ENCODE results near the gene RAD17. TPM values are rescaled to one million over a fixed set of nuclear protein-coding genes. Genes with fewer than 3 reads are reported as not detected.
"Not testable (repeated sequence)": the region's sequence is repeated elsewhere in the genome, so short reads cannot be mapped to it uniquely, and the experiment has no call there.

Gene RAD17
- total and polyA plus RNA-seq, 8 donors: 9.4 to 42.5 (median 18.0) TPM

DNA sequence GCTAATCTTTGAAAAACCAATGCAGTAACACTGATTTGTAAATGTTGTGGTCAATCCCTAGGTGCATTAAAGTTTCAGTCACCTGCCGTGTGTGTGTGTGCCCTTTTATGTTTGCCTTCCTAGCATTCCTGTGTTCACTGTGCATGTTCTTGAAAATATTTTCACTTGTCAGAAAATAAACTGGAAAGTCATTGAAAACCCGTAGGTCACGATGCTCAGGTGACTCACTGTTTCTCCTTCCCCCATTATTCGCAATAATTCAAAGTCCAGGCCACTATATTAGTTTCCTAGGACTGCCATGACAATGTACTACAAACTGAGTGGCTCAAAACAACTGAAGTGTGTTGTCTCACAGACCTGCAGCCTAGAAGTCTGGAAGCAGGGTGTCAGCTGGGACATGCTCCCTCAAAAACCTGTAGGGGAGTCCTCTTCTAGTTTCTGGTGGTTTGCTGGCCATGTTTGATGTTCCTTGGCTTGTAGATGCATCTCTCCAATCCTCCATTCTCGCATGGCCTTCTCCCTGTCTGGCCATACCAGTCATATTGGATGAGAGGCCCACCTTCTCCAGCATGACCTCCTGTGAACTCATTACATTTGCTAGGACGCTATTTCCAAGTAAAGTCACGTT is 74.6 kb downstream of the RAD17 start:
- Histone ChIP-seq H3K9me3 (no peaks in the 10 kb centered on the region), H3K36me3 (peaks cover 0 to 19% (median 12%) of the 10 kb centered on the region in 4 donors), H3K27me3 (no peaks in the 10 kb centered on the region), H3K4me1 (peaks cover 0 to 3% (median 0%) of the 10 kb centered on the region in 4 donors), H3K4me3 (no peak overlapping the region), H3K27ac (peak overlapping the region; percentile 13 to 71 (median 47))
- no peak for TF ChIP-seq EP300 (IDR thresholded peaks at IDR 0.05)
- TF ChIP-seq, protein P1, sequence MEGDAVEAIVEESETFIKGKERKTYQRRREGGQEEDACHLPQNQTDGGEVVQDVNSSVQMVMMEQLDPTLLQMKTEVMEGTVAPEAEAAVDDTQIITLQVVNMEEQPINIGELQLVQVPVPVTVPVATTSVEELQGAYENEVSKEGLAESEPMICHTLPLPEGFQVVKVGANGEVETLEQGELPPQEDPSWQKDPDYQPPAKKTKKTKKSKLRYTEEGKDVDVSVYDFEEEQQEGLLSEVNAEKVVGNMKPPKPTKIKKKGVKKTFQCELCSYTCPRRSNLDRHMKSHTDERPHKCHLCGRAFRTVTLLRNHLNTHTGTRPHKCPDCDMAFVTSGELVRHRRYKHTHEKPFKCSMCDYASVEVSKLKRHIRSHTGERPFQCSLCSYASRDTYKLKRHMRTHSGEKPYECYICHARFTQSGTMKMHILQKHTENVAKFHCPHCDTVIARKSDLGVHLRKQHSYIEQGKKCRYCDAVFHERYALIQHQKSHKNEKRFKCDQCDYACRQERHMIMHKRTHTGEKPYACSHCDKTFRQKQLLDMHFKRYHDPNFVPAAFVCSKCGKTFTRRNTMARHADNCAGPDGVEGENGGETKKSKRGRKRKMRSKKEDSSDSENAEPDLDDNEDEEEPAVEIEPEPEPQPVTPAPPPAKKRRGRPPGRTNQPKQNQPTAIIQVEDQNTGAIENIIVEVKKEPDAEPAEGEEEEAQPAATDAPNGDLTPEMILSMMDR (IDR thresholded peaks at IDR 0.05): no peak
- no peak for TF ChIP-seq POLR2A (IDR thresholded peaks at IDR 0.05)
- no peak for TF ChIP-seq POLR2AphosphoS5 (IDR thresholded peaks at IDR 0.05)
- peak; percentile 26 to 81 for DNase-seq
- 52 to 76% (median 62%) methylated on average over 7 of the region's 7 CpGs for WGBS, 5 donors
- intact Hi-C loops (cut with DNase I; ENCODE audit: low total_unique reads): no loop called here

DNA sequence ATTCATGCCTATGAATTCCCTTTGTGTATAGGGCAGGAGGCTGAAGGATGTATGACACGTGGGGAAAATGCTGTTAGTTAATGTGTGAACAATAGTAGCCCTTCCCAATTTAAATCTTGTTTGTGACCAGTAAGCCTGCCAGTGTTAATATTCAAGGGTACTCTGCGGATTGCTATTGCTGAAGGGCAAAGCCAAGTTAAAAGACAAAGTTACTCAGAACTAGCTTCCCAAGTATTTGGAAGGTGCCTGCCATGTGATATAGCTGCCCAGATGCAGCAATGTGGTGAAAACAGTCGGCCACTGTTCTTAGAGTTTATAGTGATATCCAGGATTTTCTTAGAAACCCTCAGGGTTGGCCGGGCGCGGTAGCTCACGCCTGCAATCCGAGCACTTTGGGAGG is 79.9 kb downstream of the RAD17 start:
- WGBS, 5 donors: 84 to 88% (median 88%) methylated on average over 8 of the region's 8 CpGs

DNA sequence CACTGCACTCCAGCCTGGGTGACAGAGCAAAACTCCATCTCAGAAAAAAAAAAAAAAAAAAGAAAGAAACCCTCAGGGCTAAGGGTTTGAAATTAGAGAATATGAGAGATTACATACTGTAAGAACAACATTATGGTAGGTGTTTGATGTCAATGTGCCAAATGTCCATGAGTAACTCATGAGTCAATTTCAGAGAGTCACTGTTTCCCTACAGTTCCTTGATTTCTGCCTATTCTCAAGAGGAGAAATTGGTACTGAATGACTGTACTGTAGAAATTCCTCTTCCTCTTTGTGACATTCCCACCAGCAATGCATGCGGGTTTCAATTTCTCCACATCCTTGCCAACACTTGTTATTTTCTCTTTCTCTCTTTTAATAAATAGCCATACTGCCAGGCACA is 80.5 kb downstream of the RAD17 start:
- Histone ChIP-seq H3K9me3 (no peaks in the 10 kb centered on the region), H3K36me3 (no peaks in the 10 kb centered on the region), H3K27me3 (no peaks in the 10 kb centered on the region), H3K4me1 (peaks cover 0 to 6% (median 2%) of the 10 kb centered on the region in 4 donors), H3K4me3 (no peak overlapping the region), H3K27ac (peak overlapping the region in 2 of 5 donors; percentile 31 to 62)
- 83 to 100% (median 93%) methylated on average over 1 of the region's 1 CpG for WGBS, 5 donors
- intact Hi-C loops (cut with DNase I; ENCODE audit: low total_unique reads): no loop called here
- TF ChIP-seq POLR2AphosphoS5 (IDR thresholded peaks at IDR 0.05): no peak
- TF ChIP-seq, protein P1 (IDR thresholded peaks at IDR 0.05): no peak
- no peak for TF ChIP-seq POLR2A (IDR thresholded peaks at IDR 0.05)
- no peak for TF ChIP-seq EP300 (IDR thresholded peaks at IDR 0.05)
- DNase-seq: no peak

More for the DNA sequence above, 79.9 kb downstream of the RAD17 start:
- TF ChIP-seq, protein P1 (IDR thresholded peaks at IDR 0.05): no peak
- TF ChIP-seq POLR2A (IDR thresholded peaks at IDR 0.05) (no peak), EP300 (IDR thresholded peaks at IDR 0.05) (no peak)
- peak; percentile 21 to 39 for DNase-seq
- no peaks in the 10 kb centered on the region for H3K9me3 ChIP-seq
- no peaks in the 10 kb centered on the region for H3K36me3 ChIP-seq
- peak overlapping the region in 2 of 5 donors; percentile 37 to 62 for H3K27ac ChIP-seq
- intact Hi-C loops (cut with DNase I; ENCODE audit: low total_unique reads): no loop called here
- no peaks in the 10 kb centered on the region for H3K27me3 ChIP-seq
- peaks cover 0 to 6% (median 2%) of the 10 kb centered on the region in 4 donors for H3K4me1 ChIP-seq
- no peak overlapping the region for H3K4me3 ChIP-seq

DNA sequence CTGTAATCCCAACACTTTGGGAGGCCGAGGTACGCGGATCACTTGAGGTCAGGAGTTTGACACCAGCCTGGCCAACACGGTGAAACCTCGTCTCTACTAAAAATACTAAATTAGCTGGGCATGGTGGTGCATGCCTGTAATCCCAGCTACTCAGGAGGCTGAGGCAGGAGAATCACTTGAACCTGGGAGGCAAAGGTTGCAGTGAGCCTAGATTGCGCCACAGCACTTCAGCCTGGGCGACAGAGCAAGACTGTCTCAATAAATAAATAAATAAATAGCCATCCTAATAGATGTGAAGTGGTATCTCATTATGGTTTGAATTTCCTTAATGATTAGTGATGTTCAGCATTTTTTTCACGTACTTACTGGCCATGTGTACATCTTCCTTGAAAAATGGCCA is 80.9 kb downstream of the RAD17 start:
- intact Hi-C loops (cut with DNase I; ENCODE audit: low total_unique reads); H3K27me3 ChIP-seq; H3K36me3 ChIP-seq; H3K4me3 ChIP-seq; H3K4me1 ChIP-seq; H3K9me3 ChIP-seq: not testable (repeated sequence)
- H3K27ac ChIP-seq: peak overlapping the region in 2 of 5 donors; percentile 31 to 62
- DNase-seq: peak in 1 of 2 donors; percentile 24
- WGBS, 5 donors: 91 to 96% (median 93%) methylated on average over 8 of the region's 8 CpGs

Data from stomach (tissue), 9 donors.